K562 (cell line): Measurements from ENCODE around the gene KMT2E. TPM values are rescaled to one million over a fixed set of nuclear protein-coding genes. Genes with fewer than 3 reads are reported as not detected.

Experiments
- ATAC-seq: fragments of 200-7000 bp; cut with Tn5 transposase; 3 replicates; pipeline ENCODE4 v1.9.1; 2020; ENCODE audit warnings: moderate library complexity
- BruUV-seq: library from RNA; stranded (reverse); fragments of 400-500 nt; replicated peaks from 2 replicates; lab custom pipeline; 2021; lab: Mats Ljungman, UMichigan
- CTCF ChIA-PET: fragments of 300-600 bp; formaldehyde crosslinking; extraction: SDS; loops from one replicate; lab custom pipeline; 2021; ENCODE audit warnings: low intra/inter-chr PET ratio; lab: Yijun Ruan, JAX
- POLR2A ChIA-PET: fragments of 300-600, 350-650 bp; sonication (Branson Sonifier 250); formaldehyde crosslinking; extraction: SDS; loops from one replicate; lab custom pipeline; 2021; ENCODE audit warnings: antibody characterized with exemption, inconsistent platforms; lab: Yijun Ruan, JAX
- DNase-seq, 4 experiments: peaks; one replicate each; pipeline versions ENCODE4 v3.0.0 to v3.0.0-alpha.2; 2011 to 2018; ENCODE audit warnings: low spot score in 3 of 4, mixed read lengths in 3 of 4; ENCODE audit errors: extremely low read depth in 1 of 4
- FAIRE-seq: peaks from 2 replicates; lab custom pipeline; 2011; peaks lifted over from hg19 to GRCh38; lab: Jason Lieb, UNC
- H2AFZ ChIP-seq: 2 replicates; pipeline ENCODE4 v1.6.0; 2011; ENCODE audit warnings: low read depth, low read length, control low read depth, inconsistent platforms
- H3K27ac ChIP-seq: fragments of 200-600 bp; 3 replicates; pipeline ENCODE4 v1.8.0; 2011; ENCODE audit warnings: low read depth, mild to moderate bottlenecking, control low read depth, inconsistent platforms, low read length, moderate library complexity, mixed read lengths; ENCODE audit errors: extremely low read depth
- H3K27me3 ChIP-seq, 2 experiments: fragments of 300-600 bp in 1 of 2; 2 replicates in 1 of 2; 3 replicates in 1 of 2; pipeline versions ENCODE4 v1.6.0 to v1.8.0; 2011; ENCODE audit warnings: inconsistent platforms in 2 of 2, low read length in 2 of 2, mild to moderate bottlenecking in 1 of 2, mixed read lengths in 1 of 2, moderate library complexity in 1 of 2; ENCODE audit not compliant: control insufficient read depth in 2 of 2, insufficient read depth in 2 of 2
- H3K36me3 ChIP-seq: fragments of 300-600 bp; 3 replicates; pipeline ENCODE4 v1.8.0; 2011; ENCODE audit warnings: mild to moderate bottlenecking, low read length, inconsistent platforms; ENCODE audit not compliant: control insufficient read depth, insufficient read depth
- H3K4me1 ChIP-seq, 2 experiments: fragments of 200-600 bp in 1 of 2; replicated peaks in 1 of 2; 2 replicates in 1 of 2; 3 replicates in 1 of 2; pipeline versions ENCODE4 v1.5.1 to v1.8.0; 2011; ENCODE audit warnings: inconsistent platforms in 2 of 2, low read length in 2 of 2, mild to moderate bottlenecking in 1 of 2, mixed read lengths in 1 of 2, moderate library complexity in 1 of 2; ENCODE audit not compliant: control insufficient read depth in 2 of 2, insufficient read depth in 2 of 2
- H3K4me2 ChIP-seq: 2 replicates; pipeline ENCODE4 v1.6.1; 2011; ENCODE audit warnings: low read length, control low read depth, inconsistent platforms, mixed read lengths; ENCODE audit not compliant: insufficient read depth
- H3K4me3 ChIP-seq: fragments of 200-600 bp; sonication (generic), shearing (Covaris generic); 2 replicates; pipeline ENCODE4 v1.5.1; 2016; ENCODE audit warnings: control low read depth, inconsistent platforms
- H3K79me2 ChIP-seq: fragments of 200-600 bp; 3 replicates; pipeline ENCODE4 v1.8.0; 2011; ENCODE audit warnings: low read length, inconsistent platforms; ENCODE audit not compliant: control insufficient read depth, insufficient read depth
- H3K9ac ChIP-seq, 2 experiments: 2 replicates each; pipeline versions ENCODE4 v1.6.0 to v1.6.1; 2011; ENCODE audit warnings: low read depth in 2 of 2, low read length in 2 of 2, control low read depth in 1 of 2, inconsistent platforms in 1 of 2, mild to moderate bottlenecking in 1 of 2, mixed read lengths in 1 of 2; ENCODE audit not compliant: insufficient read depth in 1 of 2
- H3K9me1 ChIP-seq: one replicate; pipeline ENCODE4 v1.6.0; 2011; ENCODE audit warnings: inconsistent platforms, mild to moderate bottlenecking, low read length, moderate library complexity; ENCODE audit not compliant: control insufficient read depth, insufficient read depth
- H3K9me3 ChIP-seq: replicated peaks from 2 replicates; pipeline ENCODE4 v1.5.1; 2011; ENCODE audit warnings: low read depth, low read length, inconsistent platforms; ENCODE audit not compliant: control insufficient read depth, insufficient read depth
- H4K20me1 ChIP-seq: replicated peaks from 2 replicates; pipeline ENCODE4 v1.6.1; 2011; ENCODE audit warnings: low read length, inconsistent platforms, mixed read lengths; ENCODE audit not compliant: control insufficient read depth, insufficient read depth
- POLR2A ChIP-seq: fragments of 450-650 bp; conservative IDR thresholded peaks from 2 replicates; pipeline ENCODE4 v1.6.1; 2016
- POLR2G ChIP-seq: fragments of 200-400 bp; formaldehyde crosslinking; IDR thresholded peaks from 2 replicates; pipeline ENCODE4 v1.6.1; 2017; ENCODE audit warnings: low read depth, mild to moderate bottlenecking, antibody characterized with exemption, low read length, moderate library complexity
- POLR2H ChIP-seq: IDR thresholded peaks from 2 replicates; pipeline ENCODE4 v1.6.1; 2016; ENCODE audit warnings: missing genetic modification characterization, low read depth, mild to moderate bottlenecking, control low read depth, missing compliant biosample characterization, moderate library complexity
- ZNF12 ChIP-seq: sonication (generic); formaldehyde crosslinking; IDR thresholded peaks from 2 replicates; pipeline ENCODE4 v1.4.0; 2020; ENCODE audit warnings: mild to moderate bottlenecking, missing genetic modification reagents
- WGBS: fragments of 100-300 bp; shearing (Covaris generic); methylation state at CpG from one replicate; pipeline ENCODE4 v1.1.6; 2016; ENCODE audit warnings: low coverage, mixed read lengths; ENCODE audit not compliant: insufficient coverage; ENCODE audit errors: missing lambda C conversion rate; 5-methylcytosine and 5-hydroxymethylcytosine counted together
- in situ Hi-C: fragments of 300-500 bp; cut with MboI; formaldehyde crosslinking; loops from 4 replicates; pipeline ENCODE4 v1.15.0; 2018; ENCODE audit warnings: inconsistent platforms, mixed read lengths
- intact Hi-C: fragments of 100-400 bp; cut with micrococcal nuclease; formaldehyde crosslinking; loops from 2 replicates; pipeline ENCODE4 v1.14.2; 2022
- polyA plus RNA-seq, 8 experiments: library from polyadenylated mRNA; depleted of rRNA in 4 of 8; stranded (reverse) in 5 of 8; unstranded in 3 of 8; fragments of >200 nt; fragmentation: Nextera tagmentation in 2 of 8; fragmentation: Illumina TruSeq in 1 of 8; extraction: Ambion mirVana in 2 of 8; extraction: Trizol in 1 of 8; gene quantifications; 2 replicates each; pipeline versions ENCODE4 v1.2.1 to v1.2.3, GENCODE V29; 2011 to 2014; ENCODE audit warnings: inconsistent platforms in 1 of 8, missing spikeins in 1 of 8
- total RNA-seq, 7 experiments: library from RNA; depleted of rRNA in 6 of 7; stranded (reverse); fragments of >200 nt in 6 of 7; fragmentation: Illumina TruSeq in 2 of 7; extraction: Trizol in 2 of 7; gene quantifications; 2 replicates each; pipeline versions ENCODE4 v1.2.1 to v1.2.3, GENCODE V29; 2011 to 2021; ENCODE audit warnings: low replicate concordance in 1 of 7

KMT2E gene
- total and polyA plus RNA-seq, 9 of the 15 experiments (the other 6 are each of a cell fraction or from before 2014, with no cell fraction given), result 8.9 to 55.3 (median 38.1) TPM

GRCh38 chr7:105097619-105098018 lies 83.6 kb downstream of the KMT2E start:
- intact Hi-C loops (no loop called here), in situ Hi-C loops (no loop called here)
- Histone ChIP-seq H3K79me2 (0 out of 3 replicates have a peak, but pooled peaks cover 5% of the 10 kb centered on the region), H4K20me1 (no peaks in the 10 kb centered on the region), H3K36me3 (peaks cover 74% of the 10 kb centered on the region), H3K4me1 (no peaks in the 10 kb centered on the region), H2AFZ (no peak overlapping the region), H3K9ac (no peak overlapping the region), H3K9me3 (no peaks in the 10 kb centered on the region), H3K4me3 (no peak overlapping the region), H3K27me3 (no peaks in the 10 kb centered on the region), H3K4me2 (no peak overlapping the region), H3K9me1 (no peaks in the 10 kb centered on the region), H3K27ac (no peak overlapping the region)
- POLR2A ChIA-PET, result interaction anchor here (1.3 kb wide), 1 partner anchor 84 kb away, joined by 3 read pairs; the partner anchor contains the start of gene KMT2E
- TF ChIP-seq POLR2G (peak; percentile 8; the same call in 1 of the 2 replicates), POLR2A (no peak)
- WGBS, result 88% methylated on average over 7 of the region's 7 CpGs
- no peak for ATAC-seq
- no peak for DNase-seq
- no TSS peak for BruUV-seq
- CTCF ChIA-PET, result no interaction called here
- FAIRE-seq, result no peak

DNA sequence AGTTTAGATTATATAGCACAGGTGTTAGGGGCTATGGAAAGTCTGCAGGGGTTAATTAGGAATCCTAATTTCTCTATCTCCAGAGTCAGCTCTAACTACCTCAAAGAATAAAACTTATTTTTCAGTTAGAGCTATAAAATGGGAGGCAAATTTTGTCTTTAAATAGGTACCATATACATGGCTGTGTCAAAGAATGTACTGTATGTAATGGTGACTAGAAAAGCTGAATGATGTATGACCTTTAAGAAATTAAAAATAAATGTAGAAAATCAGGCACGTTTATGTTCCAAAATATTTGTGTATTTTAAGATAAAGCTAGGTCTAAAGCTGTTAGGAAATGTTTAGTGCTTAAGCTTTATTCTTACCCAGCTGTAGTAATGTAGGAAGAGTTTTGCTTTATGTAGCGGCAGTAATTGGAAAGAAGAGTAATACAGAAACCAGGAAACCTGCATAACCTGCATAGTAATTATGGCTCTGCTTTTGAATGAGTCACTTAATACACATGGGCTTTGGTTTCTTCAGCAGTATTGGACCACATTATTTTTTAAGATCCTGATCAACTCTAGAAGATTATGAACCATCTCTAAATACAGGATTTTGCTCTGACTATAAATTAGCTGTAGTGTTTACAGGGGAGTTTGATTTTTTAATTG lies 85.0 kb downstream of the KMT2E start:
- intact Hi-C loops, result no loop called here
- H3K27ac ChIP-seq, result no peak overlapping the region
- BruUV-seq, result no TSS peak
- H3K4me1 ChIP-seq, result no peaks in the 10 kb centered on the region
- TF ChIP-seq POLR2H (tag), result peak; percentile 47; the same call in 1 of the 2 replicates
- no peak for TF ChIP-seq ZNF12 (CRISPR knock-in tag)
- no peaks in the 10 kb centered on the region for H3K27me3 ChIP-seq
- DNase-seq, result no peak
- H3K9me1 ChIP-seq, result no peaks in the 10 kb centered on the region
- peaks cover 78% of the 10 kb centered on the region for H3K36me3 ChIP-seq
- H3K9me3 ChIP-seq, result no peaks in the 10 kb centered on the region
- CTCF ChIA-PET, result no interaction called here
- in situ Hi-C loops, result no loop called here
- FAIRE-seq, result no peak
- H3K4me2 ChIP-seq, result no peak overlapping the region
- no peak overlapping the region for H3K9ac ChIP-seq
- no peak overlapping the region for H2AFZ ChIP-seq
- no peak overlapping the region for H3K4me3 ChIP-seq
- 0 out of 3 replicates have a peak, but pooled peaks cover 5% of the 10 kb centered on the region for H3K79me2 ChIP-seq
- no peak; the same call in 2 of the 3 replicates for ATAC-seq
- WGBS, result 81% methylated on average over 2 of the region's 2 CpGs
- no peaks in the 10 kb centered on the region for H4K20me1 ChIP-seq
- POLR2A ChIA-PET, result interaction anchor here (1.3 kb wide), 2 partner anchors 10 to 85 kb away, joined by 3 read pairs; partner anchors contain the start of gene KMT2E
